Measurements from ENCODE around the gene RNF181. TPM values are rescaled to one million over a fixed set of nuclear protein-coding genes. Genes with fewer than 3 reads are reported as not detected.

The RNF181 gene
- total RNA-seq, 1 experiment from 2014 or later, result 78.5 TPM

- no peak for DNase-seq (ENCODE audit: low spot score)
- no peaks in the 10 kb centered on the region for H3K9me3 ChIP-seq (ENCODE audit: low read depth, low read length, poor library complexity, severe bottlenecking)
- peaks cover 15% of the 10 kb centered on the region for H3K4me1 ChIP-seq (ENCODE audit: insufficient read depth, low read length, poor library complexity, severe bottlenecking)
- peaks cover 17% of the 10 kb centered on the region for H3K36me3 ChIP-seq (ENCODE audit: insufficient read depth, low read length, poor library complexity, severe bottlenecking)
- H3K27me3 ChIP-seq (replicated peaks; ENCODE audit: insufficient read depth, low read depth, low read length, poor library complexity), result no peaks in the 10 kb centered on the region
- H3K27ac ChIP-seq (ENCODE audit: low read depth, low read length, poor library complexity, severe bottlenecking), result peak overlapping the region; percentile 79
- intact Hi-C loops (cut with micrococcal nuclease; ENCODE audit: unreplicated experiment), result no loop called here
- peak overlapping the region; percentile 63 for H3K4me3 ChIP-seq (ENCODE audit: low read depth, low read length, poor library complexity, severe bottlenecking)
- TF ChIP-seq, protein P1, sequence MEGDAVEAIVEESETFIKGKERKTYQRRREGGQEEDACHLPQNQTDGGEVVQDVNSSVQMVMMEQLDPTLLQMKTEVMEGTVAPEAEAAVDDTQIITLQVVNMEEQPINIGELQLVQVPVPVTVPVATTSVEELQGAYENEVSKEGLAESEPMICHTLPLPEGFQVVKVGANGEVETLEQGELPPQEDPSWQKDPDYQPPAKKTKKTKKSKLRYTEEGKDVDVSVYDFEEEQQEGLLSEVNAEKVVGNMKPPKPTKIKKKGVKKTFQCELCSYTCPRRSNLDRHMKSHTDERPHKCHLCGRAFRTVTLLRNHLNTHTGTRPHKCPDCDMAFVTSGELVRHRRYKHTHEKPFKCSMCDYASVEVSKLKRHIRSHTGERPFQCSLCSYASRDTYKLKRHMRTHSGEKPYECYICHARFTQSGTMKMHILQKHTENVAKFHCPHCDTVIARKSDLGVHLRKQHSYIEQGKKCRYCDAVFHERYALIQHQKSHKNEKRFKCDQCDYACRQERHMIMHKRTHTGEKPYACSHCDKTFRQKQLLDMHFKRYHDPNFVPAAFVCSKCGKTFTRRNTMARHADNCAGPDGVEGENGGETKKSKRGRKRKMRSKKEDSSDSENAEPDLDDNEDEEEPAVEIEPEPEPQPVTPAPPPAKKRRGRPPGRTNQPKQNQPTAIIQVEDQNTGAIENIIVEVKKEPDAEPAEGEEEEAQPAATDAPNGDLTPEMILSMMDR (conservative IDR thresholded peaks at IDR 0.05; ENCODE audit: low read depth, low read length), result no peak
- no peak for TF ChIP-seq EZH2 (IDR thresholded peaks at IDR 0.05; ENCODE audit: borderline replicate concordance, low read depth, low read length, poor library complexity, severe bottlenecking)
- ChIA-PET CTCF (interaction anchor here (0.6 to 2.0 kb wide), 2 partner anchors 9 to 812 kb away, joined by 3 to 10 read pairs; no protein-coding TSS in a partner anchor), POLR2A (ENCODE audit: low non-redundant PET) (interaction anchor here (0.7 to 0.8 kb wide), 4 partner anchors 12 to 147 kb away, joined by 5 to 7 read pairs (median 6); partner anchors contain the start of gene RNF181)
- no TSS peak for BruUV-seq (replicated peaks)
These were observed 34.7 kb upstream of the RNF181 start for GRCh38 chr2:85560812-85561279.

- Histone ChIP-seq H3K4me1 (ENCODE audit: insufficient read depth, low read length, poor library complexity, severe bottlenecking) (peaks cover 15% of the 10 kb centered on the region), H3K9me3 (ENCODE audit: low read depth, low read length, poor library complexity, severe bottlenecking) (no peaks in the 10 kb centered on the region), H3K27ac (ENCODE audit: low read depth, low read length, poor library complexity, severe bottlenecking) (peak within 1 kb of the TSS; percentile 79), H3K27me3 (replicated peaks; ENCODE audit: insufficient read depth, low read depth, low read length, poor library complexity) (no peaks in the 10 kb centered on the region), H3K36me3 (ENCODE audit: insufficient read depth, low read length, poor library complexity, severe bottlenecking) (peaks cover 11% of the 10 kb centered on the region), H3K4me3 (ENCODE audit: low read depth, low read length, poor library complexity, severe bottlenecking) (peak within 1 kb of the TSS; percentile 63)
- CTCF ChIA-PET, result interaction anchor here (0.6 to 2.0 kb wide), 2 partner anchors 9 to 812 kb away, joined by 3 to 10 read pairs; no protein-coding TSS in a partner anchor
- no peak for TF ChIP-seq EZH2 (IDR thresholded peaks at IDR 0.05; ENCODE audit: borderline replicate concordance, low read depth, low read length, poor library complexity, severe bottlenecking)
- POLR2A ChIA-PET (ENCODE audit: low non-redundant PET), result interaction anchor here (0.6 to 0.8 kb wide), 5 partner anchors 13 to 223 kb away, joined by 3 to 7 read pairs (median 4); no protein-coding TSS in a partner anchor
- DNase-seq (ENCODE audit: low spot score), result peak; percentile 98
- intact Hi-C loops (cut with micrococcal nuclease; ENCODE audit: unreplicated experiment), result no loop called here
- BruUV-seq (replicated peaks), result TSS peak; percentile 93
These were observed 34.0 kb upstream of the RNF181 start, which contains the start of gene GGCX for GRCh38 chr2:85561280-85562212. Gene GGCX, minus strand, starts transcription at chr2:85561493. Its CDS starts 65 bp downstream, at chr2:85561428.

DNA sequence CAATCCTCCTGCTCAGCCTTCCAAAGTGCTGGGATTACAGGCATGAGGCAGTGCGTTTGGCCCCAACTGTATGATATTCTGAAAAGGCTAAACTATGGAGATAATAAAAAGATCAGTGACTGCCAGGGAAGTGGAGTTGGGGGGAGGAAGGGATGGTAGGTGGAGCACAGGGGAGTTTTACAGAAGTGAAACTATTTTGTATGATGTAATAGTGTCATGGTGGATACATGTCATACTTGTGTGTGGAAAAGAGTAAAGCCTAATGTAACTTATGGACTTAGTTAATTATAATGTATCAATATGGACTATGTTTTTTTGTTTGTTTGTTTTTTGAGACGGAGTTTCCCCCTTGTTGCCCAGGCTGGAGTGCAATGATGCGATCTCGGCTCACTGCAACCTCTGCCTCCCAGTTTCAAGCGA, 31.4 kb upstream of the RNF181 start:
- CTCF ChIA-PET, result no interaction called here
- H3K36me3 ChIP-seq (ENCODE audit: insufficient read depth, low read length, poor library complexity, severe bottlenecking), result no peaks in the 10 kb centered on the region
- intact Hi-C loops (cut with micrococcal nuclease; ENCODE audit: unreplicated experiment), result no loop called here
- POLR2A ChIA-PET (ENCODE audit: low non-redundant PET), result no interaction called here
- H3K27me3 ChIP-seq (replicated peaks; ENCODE audit: insufficient read depth, low read depth, low read length, poor library complexity), result no peaks in the 10 kb centered on the region
- TF ChIP-seq, protein P1 (conservative IDR thresholded peaks at IDR 0.05; ENCODE audit: low read depth, low read length), result no peak
- no peak for TF ChIP-seq EZH2 (IDR thresholded peaks at IDR 0.05; ENCODE audit: borderline replicate concordance, low read depth, low read length, poor library complexity, severe bottlenecking)
- H3K4me3 ChIP-seq (ENCODE audit: low read depth, low read length, poor library complexity, severe bottlenecking), result no peak overlapping the region
- no TSS peak for BruUV-seq (replicated peaks)
- no peak for DNase-seq (ENCODE audit: low spot score)
- peaks cover 15% of the 10 kb centered on the region for H3K4me1 ChIP-seq (ENCODE audit: insufficient read depth, low read length, poor library complexity, severe bottlenecking)
- no peaks in the 10 kb centered on the region for H3K9me3 ChIP-seq (ENCODE audit: low read depth, low read length, poor library complexity, severe bottlenecking)
- H3K27ac ChIP-seq (ENCODE audit: low read depth, low read length, poor library complexity, severe bottlenecking), result no peak overlapping the region
